AG08396 (cell line): ENCODE results near the gene COASY.
A peak's percentile ranks its signal among the peaks of the same experiment; 100 is the strongest.

Experiments used
- DNase-seq: peaks from one replicate; pipeline ENCODE4 v3.0.0; 2012; ENCODE audit warnings: low spot score, mixed read lengths

COASY gene

DNA sequence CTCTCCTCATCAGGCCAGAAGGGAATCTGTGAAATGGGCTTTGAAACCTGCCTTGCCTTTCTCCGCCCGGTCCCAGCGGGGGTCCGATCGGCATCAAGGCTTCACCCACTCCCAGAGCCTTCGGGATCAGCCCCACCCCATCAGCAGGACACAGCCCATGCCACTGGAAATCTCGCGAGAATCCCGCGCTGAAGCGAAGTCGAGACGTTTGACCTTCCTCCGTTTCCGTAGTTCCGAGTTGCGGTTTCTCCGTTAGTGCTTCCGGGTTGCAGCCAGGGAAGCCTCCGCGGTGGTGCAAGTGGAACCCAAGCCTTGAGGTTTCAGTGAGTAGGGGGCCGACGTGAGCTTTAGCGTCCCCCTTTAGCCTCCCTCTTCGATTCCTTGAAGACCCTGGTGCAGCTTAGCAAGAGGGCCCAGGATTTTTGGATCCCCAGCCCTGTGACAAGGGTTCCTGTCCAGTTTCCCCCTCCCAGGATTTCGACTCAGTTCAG, at the start of gene COASY:
COASY (plus strand) TSS at position 252 of the 491 bp plus-strand sequence. CDS start 475 bp downstream, outside the sequence.
- peak; percentile 98 for DNase-seq

DNA sequence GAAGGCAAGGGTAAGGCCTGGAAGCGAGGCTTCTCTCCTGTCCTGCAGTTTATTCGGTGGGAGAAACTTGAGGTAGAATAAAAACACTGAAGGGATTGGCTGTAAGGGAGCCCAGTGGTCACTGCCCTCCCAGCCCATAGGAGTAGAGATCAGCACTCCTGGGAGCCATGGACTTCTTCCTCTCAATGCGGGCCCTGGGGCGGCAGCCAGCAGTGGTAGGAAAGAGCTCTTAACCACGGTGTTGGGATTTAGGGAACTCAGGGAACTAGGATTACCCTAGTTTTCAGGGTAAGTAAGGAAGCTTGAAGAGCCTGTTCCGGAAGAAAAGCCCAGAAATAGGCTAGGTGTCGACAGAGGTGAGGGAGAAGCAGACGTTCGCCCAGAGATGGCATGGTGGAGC, 49.7 kb upstream of the COASY start:
- DNase-seq = no peak

DNA sequence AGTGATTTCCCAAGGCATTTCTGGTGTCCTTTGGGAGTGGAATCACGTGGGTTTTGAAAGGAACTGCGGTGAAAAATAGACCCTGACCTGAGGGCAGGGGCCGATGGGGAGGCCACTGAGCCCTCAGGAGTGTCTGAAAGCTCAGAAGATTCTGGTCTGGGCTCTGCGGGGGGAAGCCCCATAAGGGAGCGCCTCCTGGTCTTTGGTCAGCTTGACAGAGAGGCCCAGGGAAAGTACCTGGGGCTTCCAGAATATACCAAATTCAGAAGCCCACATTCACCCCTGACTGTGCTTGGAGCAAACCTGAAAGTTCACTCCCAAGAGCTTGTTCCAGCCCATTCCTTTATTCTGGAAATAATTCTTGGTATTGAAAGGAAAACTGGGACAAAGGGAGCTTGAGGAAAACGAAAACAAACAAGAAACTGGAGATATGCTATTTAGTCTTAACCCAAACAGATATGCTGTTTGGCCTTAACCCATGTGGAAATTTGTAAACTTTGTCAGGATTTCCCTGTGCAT, 49.2 kb upstream of the COASY start:
- DNase-seq = no peak

DNA sequence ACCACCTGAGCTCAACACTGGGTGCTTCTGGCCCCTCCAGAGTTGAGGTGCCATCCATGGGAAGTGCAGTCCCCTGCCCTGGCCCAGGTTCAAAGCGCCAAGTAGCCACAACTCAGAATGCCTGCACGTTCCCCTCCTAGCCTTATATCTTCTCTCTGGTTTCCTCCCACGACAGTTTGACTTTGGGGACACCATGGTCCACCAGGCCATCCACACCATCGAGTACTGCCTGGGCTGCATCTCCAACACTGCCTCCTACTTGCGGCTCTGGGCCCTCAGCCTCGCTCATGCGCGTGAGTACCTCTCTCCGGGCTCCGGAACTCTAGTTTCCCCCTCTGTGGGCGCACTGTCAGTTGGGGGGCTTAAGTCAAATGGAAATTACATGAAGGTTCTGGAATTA, 48.3 kb upstream of the COASY start:
- DNase-seq = no peak

DNA sequence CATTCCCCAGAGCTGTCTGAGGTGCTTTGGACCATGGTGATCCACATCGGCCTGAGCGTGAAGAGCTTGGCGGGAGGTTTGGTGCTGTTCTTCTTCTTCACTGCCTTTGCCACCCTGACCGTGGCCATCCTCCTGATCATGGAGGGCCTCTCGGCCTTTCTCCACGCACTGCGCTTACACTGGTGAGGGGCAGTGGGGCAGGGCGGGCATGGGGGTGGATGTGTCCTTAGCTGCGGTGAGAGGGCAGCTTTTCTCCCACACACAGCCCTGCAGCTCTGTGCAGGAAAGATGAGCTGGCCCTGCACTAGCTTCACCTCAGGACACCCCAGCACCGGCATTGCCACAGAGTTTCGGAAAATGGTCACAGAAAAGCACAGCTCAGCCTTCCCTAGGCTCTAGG, 47.7 kb upstream of the COASY start:
- no peak for DNase-seq

DNA sequence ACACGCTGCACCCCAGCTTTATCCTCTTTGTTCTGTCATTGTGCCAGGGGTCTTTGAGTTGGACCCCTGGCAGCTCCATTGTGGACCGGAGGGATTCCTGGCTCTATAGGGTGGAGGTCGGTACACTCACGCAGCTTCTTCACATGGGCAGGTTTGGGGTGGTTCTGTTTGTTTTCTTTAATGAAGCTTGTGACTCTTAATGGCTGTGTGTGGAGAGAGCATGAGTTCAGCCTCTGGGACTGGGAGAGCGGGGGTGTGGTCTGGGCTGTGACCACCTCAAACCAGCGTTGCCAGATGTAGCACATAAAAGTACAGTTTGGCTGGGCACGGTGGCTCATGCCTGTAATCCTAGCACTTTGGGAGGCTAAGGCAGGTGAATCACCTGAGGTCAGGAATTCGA, 47.1 kb upstream of the COASY start:
- no peak for DNase-seq

DNA sequence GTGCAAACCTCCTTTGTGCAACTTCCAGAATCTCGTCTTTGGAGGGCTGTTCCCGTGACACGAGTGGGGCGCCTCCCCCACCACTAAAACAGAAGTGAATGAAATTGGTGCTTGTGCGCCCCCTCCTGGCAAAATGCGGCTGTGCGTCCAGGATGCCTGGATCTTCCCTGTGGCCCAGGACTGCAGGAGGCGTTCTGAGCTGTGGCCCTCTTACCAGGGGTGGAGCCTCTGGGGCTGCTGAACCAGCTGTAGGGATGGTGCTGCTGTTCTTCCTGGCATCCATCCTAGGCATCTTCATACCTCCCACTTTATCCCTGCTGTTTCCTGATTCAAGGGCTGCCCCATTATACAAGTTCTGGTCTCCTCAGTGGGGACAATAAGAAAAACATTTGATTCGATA, 44.4 kb upstream of the COASY start:
- DNase-seq = peak; percentile 93

DNA sequence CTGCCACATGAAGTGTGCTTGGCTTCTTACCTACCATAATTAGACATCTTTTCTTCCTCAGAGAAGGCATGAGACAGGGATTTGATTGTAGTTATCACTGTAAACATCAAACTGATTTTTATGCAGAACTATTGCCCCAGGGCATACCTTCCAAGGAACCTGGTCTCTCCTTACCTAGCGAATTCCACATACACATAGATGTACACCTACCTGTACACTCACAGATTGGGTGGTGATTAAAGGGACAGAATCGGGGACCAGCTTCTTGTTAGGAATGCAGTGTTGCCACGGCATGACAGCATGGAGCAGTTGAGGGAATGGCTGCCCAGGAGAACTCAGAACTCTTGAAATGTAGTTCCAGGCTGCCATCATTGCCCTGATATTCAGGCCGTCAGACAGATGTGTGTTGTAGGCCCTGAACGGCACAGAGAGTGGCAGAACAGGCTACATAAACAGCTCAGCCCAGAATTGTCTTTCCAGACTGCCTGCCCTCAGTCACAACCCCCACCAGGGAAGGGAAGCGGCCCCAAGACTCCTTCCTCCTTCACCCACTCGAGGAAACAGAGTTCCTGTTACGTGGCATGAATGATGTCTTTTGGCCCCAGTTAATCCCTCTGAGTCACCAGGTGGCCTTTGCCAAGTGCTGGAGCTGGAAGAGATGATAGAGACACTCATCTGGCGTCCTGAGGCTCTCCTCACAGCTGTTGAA, 43.7 kb upstream of the COASY start:
- DNase-seq = peak; percentile 82

DNA sequence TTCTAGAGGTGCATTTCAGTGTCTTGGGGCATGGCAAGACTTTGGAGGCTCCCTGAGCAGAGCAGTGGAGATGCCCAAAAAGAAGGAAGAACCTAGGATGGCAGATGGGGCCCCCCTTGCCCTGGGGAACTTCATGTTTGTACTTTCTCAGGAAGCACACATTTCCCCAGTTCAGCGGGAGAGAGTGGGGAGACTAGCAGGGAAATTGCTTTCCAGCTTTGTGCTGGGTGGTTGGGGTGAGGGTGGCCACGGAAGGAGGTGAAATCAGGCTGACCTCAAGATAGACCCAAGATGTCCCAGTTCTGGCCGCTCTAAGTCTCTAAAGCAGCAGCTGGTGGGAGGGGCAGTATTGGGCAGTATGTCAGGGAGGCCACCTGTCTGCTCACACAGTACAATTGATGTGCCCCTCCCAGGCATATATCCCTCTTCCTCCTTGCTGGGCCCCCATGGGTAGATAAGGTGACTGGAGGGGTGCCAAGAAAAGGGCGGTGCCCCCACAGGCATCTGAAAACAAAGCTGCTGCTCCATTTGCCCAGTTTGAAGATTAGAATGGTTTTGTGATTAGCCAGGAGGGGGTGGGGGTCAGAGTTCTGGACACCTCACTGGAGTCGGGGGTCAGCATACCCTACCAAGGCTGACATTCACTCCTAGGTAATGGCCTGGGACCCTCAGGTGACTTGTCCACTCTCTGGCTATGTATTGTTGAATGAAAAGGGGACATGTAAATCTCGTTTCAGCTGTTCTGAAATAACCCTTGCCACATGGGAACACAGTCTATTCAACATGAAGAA, 43.0 kb upstream of the COASY start:
- no peak for DNase-seq

DNA sequence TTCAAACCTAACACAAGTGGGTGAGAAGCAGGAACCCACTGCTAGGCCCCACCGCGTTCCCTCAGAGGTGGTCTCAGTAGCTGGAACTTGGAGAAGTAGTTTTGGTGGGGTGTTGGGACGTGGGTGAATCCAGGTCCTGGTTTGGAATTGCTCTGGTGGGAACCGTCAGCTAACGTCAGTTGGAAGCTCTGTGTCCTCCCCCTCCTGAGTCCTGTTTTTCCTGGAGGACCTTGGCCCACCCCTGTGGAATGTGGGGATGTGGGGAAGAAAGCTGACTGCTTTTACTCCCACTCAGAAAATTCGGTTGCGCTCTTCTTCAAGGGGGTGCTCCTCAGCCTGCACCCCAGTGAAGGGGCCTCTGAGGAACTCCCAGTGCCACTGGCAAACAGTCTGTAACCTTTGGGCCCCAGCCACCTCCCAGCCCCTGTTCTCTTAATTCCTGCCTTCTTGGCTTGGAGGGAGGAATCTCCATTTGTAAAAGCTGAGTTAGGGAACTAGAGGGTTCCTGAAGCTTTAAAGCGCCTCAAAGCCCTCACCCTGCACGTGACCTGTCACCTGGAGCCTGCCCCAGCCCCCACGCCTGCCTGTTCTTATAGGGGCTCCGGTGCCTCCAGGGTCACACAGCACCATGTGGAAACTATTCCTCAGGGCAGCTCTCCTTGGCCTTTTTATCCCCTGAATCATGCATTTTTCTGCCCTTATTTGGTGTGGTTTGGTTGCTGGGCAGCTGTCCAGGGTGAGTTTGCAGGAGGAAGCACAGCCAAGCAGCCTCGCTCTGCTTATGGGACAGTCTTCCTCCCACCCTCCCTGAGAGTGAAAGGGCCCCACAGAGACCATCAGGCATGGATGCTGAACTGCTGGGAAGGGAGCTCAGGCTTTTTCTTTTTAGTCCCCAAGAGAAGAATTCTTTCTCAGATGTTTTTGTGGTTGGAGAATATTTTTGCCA, 42.1 kb upstream of the COASY start:
- DNase-seq = peak; percentile 85

DNA sequence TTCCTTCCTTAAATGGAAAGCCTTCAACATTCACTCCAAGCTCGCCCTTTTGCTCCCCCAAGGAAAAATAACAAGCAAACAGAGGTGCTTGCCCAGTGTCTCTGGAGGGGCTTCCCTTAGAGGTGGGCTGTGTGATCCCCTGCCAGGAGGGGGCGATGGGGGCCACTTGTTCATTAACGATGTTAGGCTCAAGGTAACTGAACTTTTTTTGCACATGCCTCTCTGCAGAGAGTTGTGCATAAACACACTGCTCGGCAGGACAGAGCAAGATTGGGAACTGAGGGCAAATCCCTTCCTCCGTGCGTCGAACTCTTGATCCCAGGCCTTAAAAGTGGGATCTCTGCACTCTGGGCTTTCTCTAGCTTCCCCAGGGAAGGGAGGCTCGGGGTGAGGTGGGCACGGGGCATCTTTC, 41.4 kb upstream of the COASY start:
- DNase-seq = no peak

DNA sequence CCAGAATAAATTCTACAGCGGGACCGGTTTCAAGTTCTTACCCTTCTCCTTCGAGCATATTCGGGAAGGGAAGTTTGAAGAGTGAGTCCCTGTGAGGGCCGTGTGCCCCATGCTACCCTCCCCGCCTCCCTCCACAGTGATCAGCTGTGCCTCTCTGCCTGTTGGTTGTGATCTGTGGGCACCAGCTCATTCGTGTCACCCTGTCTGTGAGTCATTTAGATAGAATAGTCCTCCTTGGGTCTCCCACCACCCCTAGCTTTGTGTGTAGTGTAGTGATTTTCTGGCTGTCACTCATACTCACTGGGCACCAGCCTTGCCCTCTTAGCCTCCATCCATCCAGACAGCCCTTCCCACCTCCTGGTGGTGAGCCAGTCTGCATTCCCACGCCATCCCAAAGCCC, 40.9 kb upstream of the COASY start:
- no peak for DNase-seq

DNA sequence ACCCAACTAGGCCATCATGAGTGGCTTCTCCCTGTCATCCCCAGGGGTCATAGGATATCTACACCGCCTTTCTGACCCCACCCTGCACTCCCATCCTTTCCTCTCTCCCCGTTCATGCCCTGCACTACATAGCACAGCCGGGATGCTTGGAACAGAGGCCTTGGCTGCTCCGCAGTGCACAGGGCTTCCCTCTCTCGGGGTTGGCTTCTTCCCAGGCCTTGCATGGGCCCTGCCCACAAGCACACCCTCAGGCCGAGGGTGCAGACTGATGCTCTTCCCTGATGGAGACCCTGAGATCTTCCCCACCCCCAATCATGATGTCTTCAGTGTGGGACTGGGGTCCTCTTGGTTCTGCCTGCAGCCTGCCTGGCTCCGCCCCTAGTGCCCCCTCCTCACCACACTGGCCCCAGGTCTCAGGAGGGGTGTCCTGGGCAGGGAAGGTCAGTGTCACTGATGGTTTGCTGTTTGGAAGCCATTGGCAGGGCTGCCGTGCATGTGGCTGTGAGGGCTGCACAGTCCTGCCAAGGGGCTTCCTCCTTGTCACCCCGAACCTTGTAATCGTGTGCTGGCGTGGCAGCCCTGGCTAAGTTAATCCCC, 40.2 kb upstream of the COASY start:
- no peak for DNase-seq

DNA sequence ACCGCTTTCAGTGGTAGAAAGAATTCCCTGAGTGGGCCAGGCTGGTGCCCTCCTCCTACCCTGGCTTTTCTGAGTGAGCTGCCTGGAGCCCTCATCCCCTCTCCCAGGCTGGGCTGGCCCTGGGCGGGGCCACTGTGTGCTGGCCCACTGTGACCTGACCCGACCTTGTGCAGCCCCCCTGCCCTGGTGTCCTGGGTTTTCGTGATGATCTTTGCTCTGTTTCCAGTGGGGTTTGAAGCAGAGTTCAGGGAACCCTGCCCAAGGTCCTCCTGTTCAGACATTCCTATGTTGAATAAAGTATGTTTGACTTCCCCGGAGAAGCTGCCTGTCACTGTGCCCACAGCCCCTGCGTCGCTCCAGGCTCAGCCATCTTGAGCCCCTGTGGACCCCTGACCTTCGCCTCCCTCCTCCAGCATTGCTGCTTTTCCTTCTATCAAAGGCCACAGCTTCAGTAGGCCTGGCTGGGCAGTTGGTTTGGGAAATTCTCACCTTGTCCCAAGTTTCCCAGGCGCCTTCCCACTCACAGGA, 39.6 kb upstream of the COASY start:
- DNase-seq = no peak

DNA sequence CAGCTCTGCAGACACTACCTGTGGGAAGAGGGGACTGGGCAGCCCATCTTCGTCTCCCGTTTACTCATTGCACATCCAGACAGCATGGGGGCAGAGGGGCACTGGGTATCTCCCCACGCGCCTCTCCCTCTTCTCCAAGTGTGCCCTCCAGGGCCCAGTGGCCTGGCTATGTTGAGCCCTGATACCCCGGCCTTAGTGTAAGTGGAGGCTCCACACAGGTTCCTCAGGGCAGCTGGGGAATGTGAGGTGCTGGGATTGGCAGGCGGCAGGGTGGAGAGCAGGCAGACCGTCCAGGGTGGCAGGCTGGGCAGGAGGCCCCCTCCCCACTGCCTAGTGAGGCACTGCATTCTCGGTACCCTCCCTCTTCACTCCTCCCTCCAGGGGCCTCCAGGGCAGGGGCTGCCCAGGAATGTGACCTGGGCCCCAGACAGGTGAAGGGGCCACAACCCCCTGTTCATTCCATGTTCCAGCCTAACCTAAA, 39.1 kb upstream of the COASY start:
- no peak for DNase-seq

DNA sequence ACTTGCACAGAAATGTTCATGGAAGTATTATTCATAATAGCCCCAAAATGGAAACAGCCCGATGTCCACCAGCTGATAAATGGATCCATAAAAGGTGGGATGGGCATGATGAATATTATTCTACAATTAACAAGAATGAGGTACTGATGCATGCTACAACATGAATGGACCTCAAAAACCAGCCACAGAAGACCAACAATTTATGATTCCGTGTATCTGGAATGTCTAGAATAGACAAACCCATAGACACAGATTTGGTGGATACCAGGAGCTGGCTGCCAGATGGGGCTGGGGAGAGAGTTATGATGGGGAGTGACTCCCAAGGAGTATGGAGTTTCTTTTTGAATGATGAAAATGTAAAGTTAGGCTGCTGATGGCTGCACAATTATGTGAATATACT, 36.7 kb upstream of the COASY start:
- DNase-seq = no peak

DNA sequence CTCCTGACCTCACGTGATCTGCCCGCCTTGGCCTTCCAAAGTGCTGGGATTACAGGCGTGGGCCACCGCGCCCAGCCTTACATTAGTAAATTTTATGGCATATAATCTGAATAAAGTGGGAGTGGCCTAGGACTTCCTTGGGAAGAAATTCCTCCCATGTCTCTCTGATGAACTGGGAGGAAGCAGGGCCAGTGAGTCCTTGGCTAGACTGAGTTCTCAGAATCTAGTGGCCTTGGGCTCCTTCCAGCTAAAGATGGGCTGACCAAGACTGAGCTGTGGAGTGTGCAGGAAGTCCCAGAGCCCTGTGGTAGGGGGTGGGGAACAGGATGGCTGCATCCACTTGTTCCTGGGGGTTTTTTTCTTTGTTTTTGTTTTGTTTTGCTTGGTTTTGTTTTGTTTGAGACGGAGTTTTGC, 35.9 kb upstream of the COASY start:
- DNase-seq = no peak

DNA sequence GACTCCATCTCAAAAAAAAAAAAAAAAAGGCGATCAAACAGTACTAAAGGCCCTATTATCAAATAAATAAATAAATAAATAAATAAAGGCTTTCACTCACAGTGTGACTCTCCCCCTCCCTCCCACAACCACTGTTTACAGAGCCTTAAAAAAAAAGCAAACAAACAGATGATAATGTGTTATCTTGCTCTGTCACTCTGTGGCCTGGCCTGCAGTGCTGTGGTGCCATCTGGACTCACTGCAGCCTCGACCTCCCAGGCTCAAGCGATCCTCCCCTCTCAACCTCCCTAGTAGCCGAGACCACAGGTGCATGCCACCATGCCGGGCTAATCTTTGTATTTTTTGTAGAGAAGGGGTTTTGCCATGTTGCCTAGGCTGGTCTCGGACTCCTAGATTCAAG, 34.0 kb upstream of the COASY start:
- DNase-seq = no peak

DNA sequence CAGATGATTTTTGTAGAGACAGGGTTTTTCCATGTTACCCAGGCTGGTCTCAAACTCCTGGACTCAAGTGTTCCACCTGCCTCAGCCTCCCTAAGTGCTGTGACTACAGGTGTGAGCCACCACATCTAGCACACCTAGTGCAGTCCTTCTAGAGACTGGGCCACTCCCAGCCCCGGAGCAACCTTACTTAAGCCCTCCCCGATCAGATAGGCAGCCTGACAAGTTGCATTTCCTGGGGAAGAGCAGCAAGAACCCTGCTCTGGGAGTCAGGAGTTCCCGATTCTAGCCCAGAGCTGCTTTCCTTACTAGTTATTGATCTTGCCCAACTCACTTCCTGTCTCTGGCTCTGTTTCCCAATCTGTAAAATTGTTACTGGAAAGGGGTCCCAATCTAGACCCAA, 32.9 kb upstream of the COASY start:
- DNase-seq = no peak

DNA sequence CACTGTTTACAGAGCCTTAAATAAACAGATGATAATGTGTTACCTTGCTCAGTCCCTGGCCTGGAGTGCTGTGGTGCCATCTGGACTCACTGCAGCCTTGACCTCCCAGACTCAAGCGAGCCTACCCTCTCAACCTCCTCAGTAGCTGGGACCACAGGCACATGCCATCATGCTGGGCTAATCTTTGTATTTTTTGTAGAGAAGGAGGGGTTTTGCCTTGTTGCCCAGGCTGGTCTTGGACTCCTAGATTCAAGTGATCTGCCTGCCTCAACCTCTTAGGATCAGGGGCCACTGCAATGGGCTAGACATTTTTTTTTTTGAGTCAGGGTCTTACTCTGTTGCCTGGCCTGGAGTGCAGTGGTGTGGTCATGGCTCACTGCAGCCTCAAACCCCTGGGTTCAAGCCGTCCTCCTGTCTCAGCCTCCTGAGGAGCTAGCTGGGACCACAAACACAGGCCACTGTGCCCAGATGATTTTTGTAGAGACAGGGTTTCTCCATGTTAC, 30.9 kb upstream of the COASY start:
- DNase-seq = no peak
